Neutrophil (primary cell): ENCODE data around the gene PODXL.

Experiments used
- H3K27ac ChIP-seq: fragments of 200-600 bp; sonication (generic); 2 replicates; pipeline ENCODE4 v1.5.1; 2016; ENCODE audit warnings: mild to moderate bottlenecking, moderate library complexity
- H3K27me3 ChIP-seq: fragments of 200-600 bp; sonication (generic); 2 replicates; pipeline ENCODE4 v1.6.0; 2016; ENCODE audit warnings: mild to moderate bottlenecking
- H3K36me3 ChIP-seq: fragments of 200-600 bp; sonication (generic); 2 replicates; pipeline ENCODE4 v1.5.1; 2017
- H3K4me1 ChIP-seq, 2 experiments: fragments of 200-600 bp in 1 of 2; sonication (generic) in 1 of 2; 1 replicate in 1 of 2; 2 replicates in 1 of 2; pipeline versions ENCODE4 v1.5.1 to v1.6.1; 2013 to 2016; ENCODE audit warnings: low read depth in 1 of 2, low read length in 1 of 2, mild to moderate bottlenecking in 1 of 2, moderate library complexity in 1 of 2; ENCODE audit not compliant: control insufficient read depth in 1 of 2, insufficient read depth in 1 of 2
- H3K4me3 ChIP-seq, 2 experiments: fragments of 200-600 bp in 1 of 2; sonication (generic) in 1 of 2; 1 replicate in 1 of 2; 2 replicates in 1 of 2; pipeline ENCODE4 v1.5.1; 2013 to 2016; ENCODE audit warnings: low read depth in 1 of 2, low read length in 1 of 2, mild to moderate bottlenecking in 1 of 2, moderate library complexity in 1 of 2
- H3K9me3 ChIP-seq: fragments of 200-600 bp; sonication (generic); 2 replicates; pipeline ENCODE4 v1.5.1; 2016
- CTCF ChIP-seq: fragments of 200-600 bp; sonication (generic); IDR thresholded peaks from 2 replicates; pipeline ENCODE4 v1.5.1; 2016; ENCODE audit warnings: antibody characterized with exemption

The PODXL gene

GRCh38 chr7:131563918-131564317 lies 7.5 kb upstream of the PODXL start:
- Histone ChIP-seq H3K4me1 (no peaks in the 10 kb centered on the region), H3K36me3 (no peaks in the 10 kb centered on the region)

GRCh38 chr7:131562941-131563340 lies 6.5 kb upstream of the PODXL start:
- Histone ChIP-seq H3K27ac (no peak overlapping the region), H3K9me3 (no peaks in the 10 kb centered on the region), H3K4me3 (no peak overlapping the region), H3K4me1 (no peaks in the 10 kb centered on the region), H3K27me3 (peaks cover 44% of the 10 kb centered on the region), H3K36me3 (no peaks in the 10 kb centered on the region)
- no peak for TF ChIP-seq CTCF

More at GRCh38 chr7:131563918-131564317, 7.5 kb upstream of the PODXL start:
- no peak for TF ChIP-seq CTCF
- Histone ChIP-seq H3K27me3 (peaks cover 34% of the 10 kb centered on the region), H3K27ac (no peak overlapping the region), H3K9me3 (no peaks in the 10 kb centered on the region), H3K4me3 (no peak overlapping the region)

GRCh38 chr7:131560061-131560460 lies 3.6 kb upstream of the PODXL start:
- no peak for TF ChIP-seq CTCF
- Histone ChIP-seq H3K4me1 (peaks cover 17 to 20% of the 10 kb centered on the region in 2 experiments), H3K27me3 (peaks cover 72% of the 10 kb centered on the region), H3K4me3 (no peak overlapping the region), H3K36me3 (no peaks in the 10 kb centered on the region), H3K9me3 (no peaks in the 10 kb centered on the region), H3K27ac (no peak overlapping the region)

GRCh38 chr7:131557652-131558385 lies 1.4 kb upstream of the PODXL start:
- Histone ChIP-seq H3K27ac (no peak overlapping the region), H3K9me3 (no peaks in the 10 kb centered on the region), H3K36me3 (no peaks in the 10 kb centered on the region), H3K27me3 (peaks cover 95% of the 10 kb centered on the region), H3K4me1 (peaks cover 17 to 21% of the 10 kb centered on the region in 2 experiments), H3K4me3 (no peak overlapping the region)
- no peak for TF ChIP-seq CTCF

- TF ChIP-seq CTCF = no peak
- no peak overlapping the region for H3K27ac ChIP-seq
- no peaks in the 10 kb centered on the region for H3K9me3 ChIP-seq
- H3K4me1 ChIP-seq = peaks cover 17 to 21% of the 10 kb centered on the region in 2 experiments
- no peaks in the 10 kb centered on the region for H3K36me3 ChIP-seq
- H3K4me3 ChIP-seq = no peak overlapping the region
- H3K27me3 ChIP-seq = peaks cover 98% of the 10 kb centered on the region
Observed at GRCh38 chr7:131556909-131557651, 652 bp upstream of the PODXL start.
